GM23248 (cell line): ENCODE measurements around the gene TMED8.

Source experiments
- EZH2 ChIP-seq: fragments of 200-600 bp; sonication (generic); IDR thresholded peaks from 2 replicates; pipeline ENCODE4 v1.6.1; 2018; ENCODE audit warnings: antibody characterized with exemption, mild to moderate bottlenecking; ENCODE audit not compliant: insufficient read depth, poor library complexity, severe bottlenecking
- EZH2phosphoT487 ChIP-seq: fragments of 200-600 bp; sonication (generic); IDR thresholded peaks from 2 replicates; pipeline ENCODE4 v1.6.1; 2018; ENCODE audit warnings: antibody characterized with exemption, moderate library complexity, mild to moderate bottlenecking, low read depth; ENCODE audit not compliant: insufficient read depth

DNA sequence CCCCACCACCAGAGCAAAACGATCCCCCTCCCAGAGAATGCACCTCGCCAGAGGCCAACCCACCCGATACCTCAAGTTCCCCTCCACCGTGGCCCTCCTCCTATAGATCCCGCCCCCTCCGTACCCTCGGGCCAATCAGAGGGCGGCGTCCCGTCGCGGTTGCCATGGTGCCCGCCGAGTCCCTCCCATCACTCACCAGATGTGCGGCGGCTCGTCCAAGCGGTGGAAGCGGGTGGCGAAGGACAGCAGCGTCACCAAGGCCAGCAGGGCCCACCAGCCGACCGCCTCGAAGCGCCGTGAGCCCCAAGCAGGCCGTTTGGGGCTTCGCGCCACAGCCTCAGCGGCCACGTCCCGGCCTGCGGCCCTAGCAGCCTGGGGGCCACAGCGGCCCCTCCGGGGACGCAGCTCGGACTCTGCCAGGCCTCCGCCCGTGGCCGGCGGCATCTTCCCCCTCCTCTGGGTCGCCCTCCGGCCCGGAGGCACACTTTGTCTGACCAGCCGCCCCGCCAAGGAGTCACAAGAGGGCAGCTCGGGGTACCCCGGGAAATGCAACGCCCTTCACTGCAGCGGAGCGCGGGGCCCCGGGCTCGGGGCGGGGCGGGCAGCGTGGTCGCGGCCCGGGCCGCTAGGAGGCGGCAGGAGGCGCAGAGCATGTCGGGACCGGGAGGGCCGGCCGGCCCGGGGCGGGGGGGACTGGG, 56.5 kb downstream of the TMED8 start, which contains the start of gene POMT2:
- TF ChIP-seq EZH2 (no peak), EZH2phosphoT487 (no peak)
